ENCODE data around the gene DSCAM. TPM values are rescaled to one million over a fixed set of nuclear protein-coding genes. Genes with fewer than 3 reads are reported as not detected.
"Not testable (repeated sequence)": the region's sequence is repeated elsewhere in the genome, so short reads cannot be mapped to it uniquely, and the experiment has no call there.

The DSCAM gene
- total RNA-seq, 1 donor from 2014 or later: not detected

GRCh38 chr21:40271164-40271563 lies 575.8 kb downstream of the DSCAM start:
- Histone ChIP-seq H3K79me2 (ENCODE audit: low read depth) (no peaks in the 10 kb centered on the region), H3K27me3 (no peaks in the 10 kb centered on the region), H3K36me3 (no peaks in the 10 kb centered on the region), H4K20me1 (ENCODE audit: low read depth) (no peaks in the 10 kb centered on the region), H3F3A (ENCODE audit: low read depth) (peaks cover 6% of the 10 kb centered on the region), H3K4me3 (no peak overlapping the region), H3K4me2 (peak overlapping the region; percentile 39), H3K9ac (no peak overlapping the region), H2AFZ (replicated peaks) (peak overlapping the region; percentile 15), H3K4me1 (peaks cover 26% of the 10 kb centered on the region), H3K9me3 (ENCODE audit: low read depth) (no peaks in the 10 kb centered on the region), H3K27ac (no peak overlapping the region)
- TF ChIP-seq EZH2phosphoT487 (IDR thresholded peaks at IDR 0.05): no peak
- TF ChIP-seq EZH2 (IDR thresholded peaks at IDR 0.05): no peak
- TF ChIP-seq, protein P1, sequence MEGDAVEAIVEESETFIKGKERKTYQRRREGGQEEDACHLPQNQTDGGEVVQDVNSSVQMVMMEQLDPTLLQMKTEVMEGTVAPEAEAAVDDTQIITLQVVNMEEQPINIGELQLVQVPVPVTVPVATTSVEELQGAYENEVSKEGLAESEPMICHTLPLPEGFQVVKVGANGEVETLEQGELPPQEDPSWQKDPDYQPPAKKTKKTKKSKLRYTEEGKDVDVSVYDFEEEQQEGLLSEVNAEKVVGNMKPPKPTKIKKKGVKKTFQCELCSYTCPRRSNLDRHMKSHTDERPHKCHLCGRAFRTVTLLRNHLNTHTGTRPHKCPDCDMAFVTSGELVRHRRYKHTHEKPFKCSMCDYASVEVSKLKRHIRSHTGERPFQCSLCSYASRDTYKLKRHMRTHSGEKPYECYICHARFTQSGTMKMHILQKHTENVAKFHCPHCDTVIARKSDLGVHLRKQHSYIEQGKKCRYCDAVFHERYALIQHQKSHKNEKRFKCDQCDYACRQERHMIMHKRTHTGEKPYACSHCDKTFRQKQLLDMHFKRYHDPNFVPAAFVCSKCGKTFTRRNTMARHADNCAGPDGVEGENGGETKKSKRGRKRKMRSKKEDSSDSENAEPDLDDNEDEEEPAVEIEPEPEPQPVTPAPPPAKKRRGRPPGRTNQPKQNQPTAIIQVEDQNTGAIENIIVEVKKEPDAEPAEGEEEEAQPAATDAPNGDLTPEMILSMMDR (IDR thresholded peaks at IDR 0.05): no peak
- Mint-ChIP-seq H3K9me3 (peaks cover 2% of the 10 kb centered on the region), H3K4me3 (no peak overlapping the region), H3K36me3 (no peaks in the 10 kb centered on the region), H3K27me3 (ENCODE audit: insufficient read depth, low read depth) (peaks cover 4% of the 10 kb centered on the region), H3K4me1 (peaks cover 23% of the 10 kb centered on the region), H3K27ac (no peak overlapping the region)
- DNase-seq (ENCODE audit: low spot score): peak; percentile 54

DNA sequence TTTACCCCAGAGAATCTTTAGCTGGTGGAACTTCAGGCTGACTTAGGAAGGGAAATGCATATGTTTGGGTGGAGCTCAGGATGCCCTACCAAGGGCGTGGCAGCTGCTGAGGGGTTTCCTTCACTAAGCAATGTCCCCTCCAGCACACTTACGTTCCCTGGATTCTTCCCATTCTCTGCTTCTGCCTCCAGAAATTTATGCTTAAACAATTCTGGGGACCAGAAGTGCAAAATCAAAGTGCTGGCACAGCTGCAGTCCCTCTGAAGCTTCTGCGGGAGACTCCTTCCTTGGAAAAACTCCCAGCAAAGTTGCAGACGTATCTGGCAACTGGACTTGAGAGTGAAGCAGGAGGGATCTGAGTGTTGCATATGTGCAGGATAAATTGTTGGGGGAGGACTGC lies 576.9 kb downstream of the DSCAM start:
- Mint-ChIP-seq H3K27me3 (ENCODE audit: insufficient read depth, low read depth) (peaks cover 2% of the 10 kb centered on the region), H3K9me3 (peaks cover 2% of the 10 kb centered on the region), H3K4me3 (no peak overlapping the region), H3K4me1 (peaks cover 23% of the 10 kb centered on the region), H3K36me3 (no peaks in the 10 kb centered on the region), H3K27ac (no peak overlapping the region)
- Histone ChIP-seq H3K4me2 (no peak overlapping the region), H3K79me2 (ENCODE audit: low read depth) (no peaks in the 10 kb centered on the region), H3K27ac (no peak overlapping the region), H2AFZ (replicated peaks) (no peak overlapping the region), H3K4me1 (peaks cover 26% of the 10 kb centered on the region), H3K9ac (no peak overlapping the region), H4K20me1 (ENCODE audit: low read depth) (no peaks in the 10 kb centered on the region), H3K9me3 (ENCODE audit: low read depth) (no peaks in the 10 kb centered on the region), H3K4me3 (no peak overlapping the region), H3K36me3 (no peaks in the 10 kb centered on the region), H3F3A (ENCODE audit: low read depth) (peaks cover 6% of the 10 kb centered on the region), H3K27me3 (no peaks in the 10 kb centered on the region)
- DNase-seq (ENCODE audit: low spot score): no peak
- TF ChIP-seq EZH2 (IDR thresholded peaks at IDR 0.05) (no peak), EZH2phosphoT487 (IDR thresholded peaks at IDR 0.05) (no peak)
- TF ChIP-seq, protein P1 (IDR thresholded peaks at IDR 0.05): no peak

- DNase-seq (ENCODE audit: low spot score): no peak
- Histone ChIP-seq H3F3A (ENCODE audit: low read depth) (peaks cover 6% of the 10 kb centered on the region), H3K9me3 (ENCODE audit: low read depth) (no peaks in the 10 kb centered on the region), H3K27ac (no peak overlapping the region), H2AFZ (replicated peaks) (no peak overlapping the region), H3K27me3 (no peaks in the 10 kb centered on the region), H3K4me2 (no peak overlapping the region), H3K36me3 (no peaks in the 10 kb centered on the region), H3K4me3 (no peak overlapping the region), H4K20me1 (ENCODE audit: low read depth) (no peaks in the 10 kb centered on the region), H3K9ac (no peak overlapping the region), H3K4me1 (peaks cover 26% of the 10 kb centered on the region), H3K79me2 (ENCODE audit: low read depth) (no peaks in the 10 kb centered on the region)
- peaks cover 23% of the 10 kb centered on the region for H3K4me1 Mint-ChIP-seq
- H3K4me3 Mint-ChIP-seq: no peak overlapping the region
- H3K27me3 Mint-ChIP-seq (ENCODE audit: insufficient read depth, low read depth): peaks cover 2% of the 10 kb centered on the region
- H3K9me3 Mint-ChIP-seq: peaks cover 4% of the 10 kb centered on the region
- H3K36me3 Mint-ChIP-seq: no peaks in the 10 kb centered on the region
- TF ChIP-seq EZH2 (IDR thresholded peaks at IDR 0.05) (no peak), EZH2phosphoT487 (IDR thresholded peaks at IDR 0.05) (no peak)
- TF ChIP-seq, protein P1 (IDR thresholded peaks at IDR 0.05): no peak
- no peak overlapping the region for H3K27ac Mint-ChIP-seq
These were observed 577.7 kb downstream of the DSCAM start for GRCh38 chr21:40269239-40269638.

DNA sequence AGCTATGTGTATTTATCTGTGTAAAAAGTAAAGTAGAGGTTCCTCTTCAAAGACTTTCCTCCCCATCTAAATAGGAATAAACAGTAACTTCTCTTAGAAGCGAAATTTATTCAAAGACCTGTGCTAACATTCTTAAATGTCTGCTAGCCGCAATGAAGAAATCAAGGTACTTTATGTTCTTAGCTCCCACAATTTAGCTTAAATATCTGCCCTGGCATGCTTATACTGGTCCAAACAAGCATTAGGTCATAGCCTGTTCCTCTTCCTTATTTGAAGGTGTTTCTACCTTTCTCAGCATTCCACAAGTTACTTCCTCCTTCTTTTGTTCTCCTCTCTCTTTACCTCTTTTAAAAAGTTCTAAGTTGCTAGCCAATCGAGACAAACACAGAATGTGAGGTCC lies 588.5 kb downstream of the DSCAM start:
- DNase-seq (ENCODE audit: low spot score); H3K36me3 Mint-ChIP-seq; H2AFZ ChIP-seq (replicated peaks); H4K20me1 ChIP-seq (ENCODE audit: low read depth); H3K27me3 Mint-ChIP-seq (ENCODE audit: insufficient read depth, low read depth); H3K4me3 ChIP-seq; H3K27ac ChIP-seq; H3K9me3 Mint-ChIP-seq; H3K4me1 Mint-ChIP-seq; H3K36me3 ChIP-seq; H3K9me3 ChIP-seq (ENCODE audit: low read depth); H3K4me3 Mint-ChIP-seq; H3K79me2 ChIP-seq (ENCODE audit: low read depth); H3F3A ChIP-seq (ENCODE audit: low read depth); H3K4me1 ChIP-seq; H3K27me3 ChIP-seq; H3K27ac Mint-ChIP-seq; H3K9ac ChIP-seq; H3K4me2 ChIP-seq: not testable (repeated sequence)
